ENCODE data around the gene GBP3. TPM values are rescaled to one million over a fixed set of nuclear protein-coding genes. Genes with fewer than 3 reads are reported as not detected.

GBP3 gene
- total and polyA plus RNA-seq, 5 experiments from 2014 or later = 7.7 to 39.4 (median 10.4) TPM

DNA sequence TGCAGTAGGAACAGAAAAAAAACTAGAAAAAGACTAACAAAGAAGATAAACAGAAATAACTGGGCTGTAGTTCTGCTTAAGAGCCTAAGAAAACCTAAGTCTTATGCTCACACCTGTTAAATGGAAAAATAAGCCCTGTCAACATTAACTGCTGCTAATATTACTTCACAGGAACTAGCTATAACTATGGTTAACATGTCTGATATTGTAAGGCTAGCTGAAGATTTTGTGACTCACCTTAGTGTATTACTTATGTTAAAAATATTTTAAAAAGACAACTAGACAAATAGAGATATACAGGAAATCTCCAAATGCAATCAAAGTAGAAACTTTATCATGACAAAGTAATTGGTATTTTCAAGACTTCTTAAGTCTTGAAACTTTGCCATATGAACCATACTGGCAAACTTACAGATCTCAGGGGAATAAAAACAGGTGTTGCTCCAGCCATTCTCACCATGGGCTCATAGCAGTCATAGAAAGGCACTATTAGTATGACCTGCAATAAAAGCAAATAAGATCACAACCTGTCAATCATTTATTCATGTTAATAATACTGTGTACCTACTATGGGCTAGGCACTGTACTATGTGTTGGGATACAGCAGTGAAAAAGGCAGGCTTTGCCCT is 60.9 kb downstream of the GBP3 start:
- Mint-ChIP-seq H3K27ac (no peak overlapping the region), H3K9me3 (no peaks in the 10 kb centered on the region), H3K4me3 (no peak overlapping the region), H3K36me3 (peaks cover 18 to 85% (median 43%) of the 10 kb centered on the region in 3 donors), H3K27me3 (no peaks in the 10 kb centered on the region), H3K4me1 (peaks cover 0 to 3% (median 0%) of the 10 kb centered on the region in 4 donors)
- DNase-seq = no peak
- no peak for ATAC-seq
- POLR2A ChIA-PET = no interaction called here

DNA sequence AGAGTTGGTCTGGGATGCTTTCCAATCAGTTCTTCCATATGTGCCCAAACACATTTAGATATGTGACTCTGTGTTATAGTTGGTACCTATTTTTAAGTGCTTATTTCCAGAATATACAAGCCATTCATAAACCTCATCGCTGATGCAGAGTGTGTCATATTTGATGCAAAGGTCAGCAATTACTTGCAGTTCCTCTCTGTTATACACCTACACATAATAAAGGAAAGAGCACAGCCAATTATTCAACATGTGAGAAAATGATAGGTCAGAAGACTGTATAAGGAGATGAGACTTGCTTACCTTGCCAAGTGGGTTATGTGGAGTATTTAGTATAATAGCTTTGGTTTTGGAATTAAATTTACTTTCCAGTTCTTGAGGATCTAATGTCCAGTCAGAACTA is 61.6 kb downstream of the GBP3 start:
- Mint-ChIP-seq H3K27me3 (no peaks in the 10 kb centered on the region), H3K4me1 (peaks cover 0 to 3% (median 0%) of the 10 kb centered on the region in 4 donors), H3K4me3 (no peak overlapping the region), H3K36me3 (peaks cover 18 to 85% (median 48%) of the 10 kb centered on the region in 3 donors), H3K27ac (no peak overlapping the region), H3K9me3 (no peaks in the 10 kb centered on the region)
- no peak for ATAC-seq
- POLR2A ChIA-PET = no interaction called here
- no peak for DNase-seq

Other genes starting within 250 kb of the GBP3 start
- gene GTF2B, start 131.3 kb downstream of the GBP3 start, total RNA-seq = 10 to 100 TPM; 44.3 to 47.3 TPM
- gene GTF2B, start 131.3 kb downstream of the GBP3 start, polyA plus RNA-seq = 10 to 100 TPM; 43.1 to 56.8 (median 45.1) TPM
- 10 to 100 TPM; 26.6 to 28.2 TPM for gene KYAT3, start 30.2 kb downstream of the GBP3 start, total RNA-seq
- 10 to 100 TPM; 20.6 to 25.2 (median 22.8) TPM for gene KYAT3, start 30.2 kb downstream of the GBP3 start, polyA plus RNA-seq
- 10 to 100 TPM; 20.3 to 21.6 TPM for gene RBMXL1, start 30.2 kb downstream of the GBP3 start, total RNA-seq
- gene RBMXL1, start 30.2 kb downstream of the GBP3 start, polyA plus RNA-seq = 10 to 100 TPM in 2 of 3 donors, 1 to 10 TPM in 1; 9.5 to 10.8 (median 10.2) TPM
- gene GBP1, start 42.3 kb upstream of the GBP3 start, total RNA-seq = 10 to 100 TPM; 42.7 to 45.7 TPM
- gene GBP1, start 42.3 kb upstream of the GBP3 start, polyA plus RNA-seq = 10 to 100 TPM; 41.1 to 60.5 (median 44.7) TPM
- gene GBP2, start 103.2 kb upstream of the GBP3 start, total RNA-seq = 100 to 1,000 TPM; 151 to 164 TPM
- 10 to 100 TPM; 86.0 to 98.3 (median 90.2) TPM for gene GBP2, start 103.2 kb upstream of the GBP3 start, polyA plus RNA-seq
- under 1 TPM in 1 of 2 experiments, not detected in 1; 0.14 TPM for gene GBP7, start 153.1 kb upstream of the GBP3 start, total RNA-seq
- not detected for gene GBP7, start 153.1 kb upstream of the GBP3 start, polyA plus RNA-seq
- 10 to 100 TPM; 23.1 to 27.2 TPM for gene GBP4, start 176.1 kb upstream of the GBP3 start, total RNA-seq
- 10 to 100 TPM; 32.3 to 37.5 (median 32.4) TPM for gene GBP4, start 176.1 kb upstream of the GBP3 start, polyA plus RNA-seq
- gene GBP5, start 250.0 kb upstream of the GBP3 start, total RNA-seq = 10 to 100 TPM; 19.9 to 22.2 TPM
- gene GBP5, start 250.0 kb upstream of the GBP3 start, polyA plus RNA-seq = 10 to 100 TPM; 24.6 to 51.9 (median 48.7) TPM